ENCODE results near the gene GEMIN2.
"Not testable (repeated sequence)": the region's sequence is repeated elsewhere in the genome, so short reads cannot be mapped to it uniquely, and the experiment has no call there.

DNA sequence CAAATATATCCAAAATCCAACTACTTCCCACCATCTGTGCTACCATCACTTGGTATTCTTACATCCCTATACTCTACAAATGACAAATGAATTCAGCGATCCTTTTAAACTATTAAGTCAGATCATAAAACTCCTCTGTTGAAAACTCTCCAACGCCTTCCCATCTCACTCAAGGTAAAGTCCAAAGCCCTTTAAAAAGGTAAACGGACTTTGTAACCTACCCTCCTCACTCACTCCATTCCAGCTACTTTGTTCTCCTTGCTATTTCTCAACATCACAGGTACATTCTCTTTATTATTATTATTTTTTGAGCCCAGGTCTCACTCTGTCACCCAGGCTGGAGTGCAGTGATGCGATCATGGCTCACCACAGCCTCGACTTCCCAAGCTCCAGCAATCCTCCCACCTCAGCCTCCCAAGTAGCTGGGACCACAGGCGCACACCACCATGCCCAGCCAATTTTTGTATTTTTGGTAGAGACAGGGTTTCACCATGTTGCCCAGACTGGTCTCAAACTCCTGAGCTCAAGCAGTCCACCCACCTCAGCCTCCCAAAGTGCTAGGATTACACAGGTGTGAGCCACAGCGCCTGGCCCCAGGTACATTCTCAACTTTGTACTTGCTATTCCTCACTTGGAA, 44.8 kb upstream of the GEMIN2 start:
- TF ChIP-seq YY1 (IDR thresholded peaks at IDR 0.05; ENCODE audit: insufficient read depth, insufficient read length); SUZ12 (IDR thresholded peaks at IDR 0.05; ENCODE audit: extremely low read depth, insufficient read depth, insufficient read length): not testable (repeated sequence)
